ENCODE results near the gene DPPA5.

Gene DPPA5

GRCh38 chr6:73377225-73377624 lies 23.1 kb upstream of the DPPA5 start:
- H2AK5ac ChIP-seq (ENCODE audit: low read length): no peak overlapping the region
- no peak overlapping the region for H2BK12ac ChIP-seq (ENCODE audit: low read length)
- WGBS (ENCODE audit: extremely low coverage, insufficient coverage, insufficient read length): no CpG with 5 or more reads among the region's 3 CpGs
- H3K18ac ChIP-seq (ENCODE audit: low read length): no peak overlapping the region
- no peak overlapping the region for H2BK120ac ChIP-seq (ENCODE audit: insufficient read depth, low read length, poor library complexity)
- no peaks in the 10 kb centered on the region for H3K27me3 ChIP-seq (ENCODE audit: insufficient read depth, low read length)
- H4K91ac ChIP-seq (ENCODE audit: low read depth, low read length): no peak overlapping the region
- no peak overlapping the region for H3K4me2 ChIP-seq (ENCODE audit: low read length)
- H4K12ac ChIP-seq (ENCODE audit: low read depth, low read length): no peak overlapping the region
- no peak overlapping the region for H2BK5ac ChIP-seq (ENCODE audit: low read depth, low read length, poor library complexity)
- no peak overlapping the region for H3K27ac ChIP-seq (ENCODE audit: low read depth, low read length)
- H3K36me3 ChIP-seq (ENCODE audit: control insufficient read depth in 1 of 2, insufficient read depth in 2 of 2, low read length in 2 of 2): no peaks in the 10 kb centered on the region
- no peak for DNase-seq
- no peak overlapping the region for H3K14ac ChIP-seq (ENCODE audit: low read length)
- no peaks in the 10 kb centered on the region for H3K4me1 ChIP-seq (ENCODE audit: control insufficient read depth in 1 of 2, insufficient read depth in 2 of 2, low read length in 2 of 2)
- H3K79me1 ChIP-seq (ENCODE audit: low read length): no peaks in the 10 kb centered on the region
- H4K8ac ChIP-seq (ENCODE audit: low read depth, low read length): no peak overlapping the region
- no peak overlapping the region for H3K4ac ChIP-seq (ENCODE audit: low read depth, low read length)
- no peak overlapping the region for H2AFZ ChIP-seq (ENCODE audit: insufficient read depth, low read length, poor library complexity)
- H3K79me2 ChIP-seq (ENCODE audit: control insufficient read depth, insufficient read depth, low read length, poor library complexity): no peaks in the 10 kb centered on the region
- no peak overlapping the region for H3K4me3 ChIP-seq (ENCODE audit: low read depth, low read length)
- H3K9ac ChIP-seq (ENCODE audit: low read length): no peak overlapping the region
- H3K23ac ChIP-seq (ENCODE audit: low read length): no peak overlapping the region
- H3K9me3 ChIP-seq (ENCODE audit: insufficient read depth, low read depth, low read length): peaks cover 4% of the 10 kb centered on the region

GRCh38 chr6:73375216-73375615 lies 21.1 kb upstream of the DPPA5 start:
- Histone ChIP-seq H2AK5ac (ENCODE audit: low read length) (no peak overlapping the region), H3K4ac (ENCODE audit: low read depth, low read length) (no peak overlapping the region), H2BK120ac (ENCODE audit: insufficient read depth, low read length, poor library complexity) (no peak overlapping the region), H3K9me3 (ENCODE audit: insufficient read depth, low read depth, low read length) (peaks cover 6% of the 10 kb centered on the region), H3K36me3 (ENCODE audit: control insufficient read depth in 1 of 2, insufficient read depth in 2 of 2, low read length in 2 of 2) (no peaks in the 10 kb centered on the region), H3K9ac (ENCODE audit: low read length) (no peak overlapping the region), H3K4me1 (ENCODE audit: control insufficient read depth in 1 of 2, insufficient read depth in 2 of 2, low read length in 2 of 2) (no peaks in the 10 kb centered on the region), H4K8ac (ENCODE audit: low read depth, low read length) (no peak overlapping the region), H4K91ac (ENCODE audit: low read depth, low read length) (no peak overlapping the region), H3K27me3 (ENCODE audit: insufficient read depth, low read length) (no peaks in the 10 kb centered on the region), H3K79me2 (ENCODE audit: control insufficient read depth, insufficient read depth, low read length, poor library complexity) (no peaks in the 10 kb centered on the region), H3K23ac (ENCODE audit: low read length) (no peak overlapping the region), H3K14ac (ENCODE audit: low read length) (no peak overlapping the region), H3K4me3 (ENCODE audit: low read depth, low read length) (no peak overlapping the region), H3K18ac (ENCODE audit: low read length) (no peak overlapping the region), H2AFZ (ENCODE audit: insufficient read depth, low read length, poor library complexity) (no peak overlapping the region), H2BK5ac (ENCODE audit: low read depth, low read length, poor library complexity) (no peak overlapping the region), H3K79me1 (ENCODE audit: low read length) (no peaks in the 10 kb centered on the region), H4K12ac (ENCODE audit: low read depth, low read length) (no peak overlapping the region), H3K27ac (ENCODE audit: low read depth, low read length) (no peak overlapping the region), H2BK12ac (ENCODE audit: low read length) (no peak overlapping the region), H3K4me2 (ENCODE audit: low read length) (no peak overlapping the region)
- DNase-seq: no peak
- WGBS (ENCODE audit: extremely low coverage, insufficient coverage, insufficient read length): no CpG with 5 or more reads among the region's 1 CpG

GRCh38 chr6:73372516-73372915 lies 18.4 kb upstream of the DPPA5 start:
- Histone ChIP-seq H3K18ac (ENCODE audit: low read length) (no peak overlapping the region), H3K27me3 (ENCODE audit: insufficient read depth, low read length) (peaks cover 2% of the 10 kb centered on the region), H3K14ac (ENCODE audit: low read length) (no peak overlapping the region), H3K27ac (ENCODE audit: low read depth, low read length) (no peak overlapping the region), H4K12ac (ENCODE audit: low read depth, low read length) (no peak overlapping the region), H3K9ac (ENCODE audit: low read length) (no peak overlapping the region), H3K23ac (ENCODE audit: low read length) (no peak overlapping the region), H3K9me3 (ENCODE audit: insufficient read depth, low read depth, low read length) (peaks cover 6% of the 10 kb centered on the region), H3K79me2 (ENCODE audit: control insufficient read depth, insufficient read depth, low read length, poor library complexity) (no peaks in the 10 kb centered on the region), H2BK5ac (ENCODE audit: low read depth, low read length, poor library complexity) (no peak overlapping the region), H2BK120ac (ENCODE audit: insufficient read depth, low read length, poor library complexity) (no peak overlapping the region), H3K79me1 (ENCODE audit: low read length) (no peaks in the 10 kb centered on the region), H2BK12ac (ENCODE audit: low read length) (no peak overlapping the region), H2AFZ (ENCODE audit: insufficient read depth, low read length, poor library complexity) (no peak overlapping the region), H3K4ac (ENCODE audit: low read depth, low read length) (no peak overlapping the region), H3K36me3 (ENCODE audit: control insufficient read depth in 1 of 2, insufficient read depth in 2 of 2, low read length in 2 of 2) (no peaks in the 10 kb centered on the region), H4K91ac (ENCODE audit: low read depth, low read length) (no peak overlapping the region), H3K4me1 (ENCODE audit: control insufficient read depth in 1 of 2, insufficient read depth in 2 of 2, low read length in 2 of 2) (no peaks in the 10 kb centered on the region), H3K4me3 (ENCODE audit: low read depth, low read length) (no peak overlapping the region), H4K8ac (ENCODE audit: low read depth, low read length) (no peak overlapping the region), H2AK5ac (ENCODE audit: low read length) (no peak overlapping the region), H3K4me2 (ENCODE audit: low read length) (no peak overlapping the region)
- no CpG with 5 or more reads among the region's 10 CpGs for WGBS (ENCODE audit: extremely low coverage, insufficient coverage, insufficient read length)
- no peak for DNase-seq

DNA sequence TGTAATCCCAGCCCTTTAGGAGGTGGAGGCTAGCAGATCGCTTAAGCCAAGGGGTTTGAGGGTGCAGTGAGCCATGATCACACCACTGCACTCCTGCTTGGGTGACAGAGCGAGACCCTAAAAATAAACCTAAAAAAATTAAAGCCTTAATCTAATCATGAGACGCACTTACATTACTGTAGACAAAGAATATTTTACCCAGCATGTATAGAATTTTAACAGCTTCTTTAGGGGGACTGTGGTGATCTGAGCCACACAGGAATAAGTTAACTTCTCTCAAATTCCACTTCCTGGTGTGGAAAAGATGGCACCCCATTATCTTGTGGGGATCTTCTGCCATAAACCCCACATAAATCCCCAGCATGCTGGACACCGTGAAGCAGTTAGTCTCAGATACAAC lies 17.9 kb upstream of the DPPA5 start:
- Histone ChIP-seq H3K27me3 (ENCODE audit: insufficient read depth, low read length) (peaks cover 2% of the 10 kb centered on the region), H3K18ac (ENCODE audit: low read length) (no peak overlapping the region), H4K8ac (ENCODE audit: low read depth, low read length) (no peak overlapping the region), H3K4me2 (ENCODE audit: low read length) (no peak overlapping the region), H3K14ac (ENCODE audit: low read length) (no peak overlapping the region), H3K79me1 (ENCODE audit: low read length) (no peaks in the 10 kb centered on the region), H2BK12ac (ENCODE audit: low read length) (no peak overlapping the region), H2BK5ac (ENCODE audit: low read depth, low read length, poor library complexity) (no peak overlapping the region), H3K4ac (ENCODE audit: low read depth, low read length) (no peak overlapping the region), H3K9me3 (ENCODE audit: insufficient read depth, low read depth, low read length) (peaks cover 6% of the 10 kb centered on the region), H3K27ac (ENCODE audit: low read depth, low read length) (no peak overlapping the region), H3K36me3 (ENCODE audit: control insufficient read depth in 1 of 2, insufficient read depth in 2 of 2, low read length in 2 of 2) (no peaks in the 10 kb centered on the region), H3K4me3 (ENCODE audit: low read depth, low read length) (no peak overlapping the region), H4K91ac (ENCODE audit: low read depth, low read length) (no peak overlapping the region), H3K9ac (ENCODE audit: low read length) (no peak overlapping the region), H2AK5ac (ENCODE audit: low read length) (no peak overlapping the region), H3K4me1 (ENCODE audit: control insufficient read depth in 1 of 2, insufficient read depth in 2 of 2, low read length in 2 of 2) (no peaks in the 10 kb centered on the region), H3K79me2 (ENCODE audit: control insufficient read depth, insufficient read depth, low read length, poor library complexity) (no peaks in the 10 kb centered on the region), H2AFZ (ENCODE audit: insufficient read depth, low read length, poor library complexity) (no peak overlapping the region), H3K23ac (ENCODE audit: low read length) (no peak overlapping the region), H2BK120ac (ENCODE audit: insufficient read depth, low read length, poor library complexity) (no peak overlapping the region), H4K12ac (ENCODE audit: low read depth, low read length) (no peak overlapping the region)
- WGBS (ENCODE audit: extremely low coverage, insufficient coverage, insufficient read length): no CpG with 5 or more reads among the region's 4 CpGs
- no peak for DNase-seq
